A673 (cell line): ENCODE measurements around the gene FPR1.

ENCODE experiments used
- EZH2 ChIP-seq: fragments of 200-600 bp; sonication (generic); IDR thresholded peaks from 2 replicates; pipeline ENCODE4 v1.6.1; 2017; ENCODE audit warnings: borderline replicate concordance, low read depth, mild to moderate bottlenecking, mixed read lengths, antibody characterized with exemption, low read length; ENCODE audit not compliant: poor library complexity, severe bottlenecking
- TF ChIP-seq, protein P1 (sequence below): fragments of 300-800, 200-600 bp; sonication (generic); conservative IDR thresholded peaks from 2 replicates; pipeline ENCODE4 v1.5.1; 2017; ENCODE audit warnings: low read depth, mild to moderate bottlenecking, antibody characterized with exemption, low read length, moderate library complexity, mixed read lengths

DNA sequence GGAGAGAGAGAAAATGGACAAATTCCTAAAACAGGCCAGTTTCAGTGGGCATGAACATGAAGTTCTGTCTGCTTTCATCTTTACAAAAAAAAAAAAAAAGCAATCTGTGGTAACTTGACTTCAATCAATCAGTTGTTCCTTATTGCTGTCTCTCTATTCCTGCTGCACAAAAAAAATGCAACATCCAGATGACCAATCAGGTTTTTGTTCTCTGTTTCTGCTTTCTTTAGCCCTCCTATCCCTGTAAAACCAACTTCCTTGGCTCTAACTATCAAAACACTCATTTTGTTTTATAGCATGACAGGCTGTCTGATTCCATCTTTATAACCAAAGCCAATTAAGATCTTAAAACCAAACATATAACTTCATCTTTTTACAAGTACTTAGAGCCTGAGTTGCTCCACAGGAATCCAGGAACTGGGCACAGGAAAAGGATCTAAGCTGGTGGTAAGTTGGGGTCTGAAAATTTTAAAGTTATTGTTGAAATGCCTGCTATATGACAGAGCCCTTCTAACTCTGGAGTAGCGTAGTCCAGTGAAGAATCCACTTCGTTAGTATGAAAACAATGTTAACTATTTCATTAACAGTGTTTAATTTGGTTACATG, 43.3 kb upstream of the FPR1 start, which contains the start of gene FPR3:
- TF ChIP-seq, protein P1, sequence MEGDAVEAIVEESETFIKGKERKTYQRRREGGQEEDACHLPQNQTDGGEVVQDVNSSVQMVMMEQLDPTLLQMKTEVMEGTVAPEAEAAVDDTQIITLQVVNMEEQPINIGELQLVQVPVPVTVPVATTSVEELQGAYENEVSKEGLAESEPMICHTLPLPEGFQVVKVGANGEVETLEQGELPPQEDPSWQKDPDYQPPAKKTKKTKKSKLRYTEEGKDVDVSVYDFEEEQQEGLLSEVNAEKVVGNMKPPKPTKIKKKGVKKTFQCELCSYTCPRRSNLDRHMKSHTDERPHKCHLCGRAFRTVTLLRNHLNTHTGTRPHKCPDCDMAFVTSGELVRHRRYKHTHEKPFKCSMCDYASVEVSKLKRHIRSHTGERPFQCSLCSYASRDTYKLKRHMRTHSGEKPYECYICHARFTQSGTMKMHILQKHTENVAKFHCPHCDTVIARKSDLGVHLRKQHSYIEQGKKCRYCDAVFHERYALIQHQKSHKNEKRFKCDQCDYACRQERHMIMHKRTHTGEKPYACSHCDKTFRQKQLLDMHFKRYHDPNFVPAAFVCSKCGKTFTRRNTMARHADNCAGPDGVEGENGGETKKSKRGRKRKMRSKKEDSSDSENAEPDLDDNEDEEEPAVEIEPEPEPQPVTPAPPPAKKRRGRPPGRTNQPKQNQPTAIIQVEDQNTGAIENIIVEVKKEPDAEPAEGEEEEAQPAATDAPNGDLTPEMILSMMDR: no peak
- no peak for TF ChIP-seq EZH2
